ENCODE results near the gene SUB1.

Gene SUB1

DNA sequence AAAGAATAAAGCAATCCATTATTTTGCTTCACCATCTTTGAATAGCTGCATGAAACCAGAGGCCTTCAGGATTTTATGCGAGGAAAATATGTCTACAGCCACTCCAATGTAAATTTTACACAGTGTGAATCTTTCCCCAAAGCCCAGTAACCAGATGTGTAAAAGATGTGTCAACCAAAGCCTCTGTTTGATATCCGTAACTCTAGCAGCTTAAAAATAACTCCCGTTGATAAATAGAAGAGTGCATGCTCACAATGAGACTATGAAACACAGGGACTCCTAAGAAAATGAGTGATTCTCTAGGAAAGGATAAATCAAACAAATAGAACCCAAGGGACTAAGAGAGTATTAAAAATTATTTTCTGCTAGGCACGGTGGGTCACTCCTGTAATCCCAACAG, 65.7 kb downstream of the SUB1 start:
- Histone ChIP-seq H3K36me3 (replicated peaks) (no peaks in the 10 kb centered on the region), H3K27me3 (replicated peaks) (no peaks in the 10 kb centered on the region), H3K27ac (no peak overlapping the region), H3K4me3 (ENCODE audit: low read depth, low read length) (no peak overlapping the region)
- in situ Hi-C loops (cut with HindIII; ENCODE audit: low pct_ligation_motif_present, low sequenced_read_pairs): no loop called here
- TF ChIP-seq, protein P1, sequence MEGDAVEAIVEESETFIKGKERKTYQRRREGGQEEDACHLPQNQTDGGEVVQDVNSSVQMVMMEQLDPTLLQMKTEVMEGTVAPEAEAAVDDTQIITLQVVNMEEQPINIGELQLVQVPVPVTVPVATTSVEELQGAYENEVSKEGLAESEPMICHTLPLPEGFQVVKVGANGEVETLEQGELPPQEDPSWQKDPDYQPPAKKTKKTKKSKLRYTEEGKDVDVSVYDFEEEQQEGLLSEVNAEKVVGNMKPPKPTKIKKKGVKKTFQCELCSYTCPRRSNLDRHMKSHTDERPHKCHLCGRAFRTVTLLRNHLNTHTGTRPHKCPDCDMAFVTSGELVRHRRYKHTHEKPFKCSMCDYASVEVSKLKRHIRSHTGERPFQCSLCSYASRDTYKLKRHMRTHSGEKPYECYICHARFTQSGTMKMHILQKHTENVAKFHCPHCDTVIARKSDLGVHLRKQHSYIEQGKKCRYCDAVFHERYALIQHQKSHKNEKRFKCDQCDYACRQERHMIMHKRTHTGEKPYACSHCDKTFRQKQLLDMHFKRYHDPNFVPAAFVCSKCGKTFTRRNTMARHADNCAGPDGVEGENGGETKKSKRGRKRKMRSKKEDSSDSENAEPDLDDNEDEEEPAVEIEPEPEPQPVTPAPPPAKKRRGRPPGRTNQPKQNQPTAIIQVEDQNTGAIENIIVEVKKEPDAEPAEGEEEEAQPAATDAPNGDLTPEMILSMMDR (IDR thresholded peaks at IDR 0.05; ENCODE audit: low read depth, low read length, missing control alignments): no peak
- DNase-seq: no peak

DNA sequence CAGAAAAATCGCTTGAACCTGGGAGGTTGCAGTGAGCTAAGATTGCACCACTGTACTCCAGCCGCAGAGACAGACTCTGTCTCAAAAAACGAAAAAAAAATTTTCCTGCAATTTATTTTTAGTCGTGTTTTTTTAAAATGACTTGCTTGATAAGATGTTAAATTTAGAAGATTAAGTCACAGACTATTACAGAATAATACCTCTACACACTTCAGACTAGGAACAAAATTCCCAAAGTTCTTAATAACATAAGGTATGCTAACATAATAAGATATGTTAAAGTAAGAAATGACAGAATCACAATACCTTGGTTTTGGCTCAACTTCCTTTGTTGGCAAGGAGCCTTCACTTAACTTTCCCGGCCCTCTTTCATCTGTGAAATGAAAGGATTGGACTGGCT, 66.3 kb downstream of the SUB1 start:
- no peak for DNase-seq
- H3K27ac ChIP-seq: no peak overlapping the region
- H3K4me3 ChIP-seq (ENCODE audit: low read depth, low read length): no peak overlapping the region
- TF ChIP-seq, protein P1 (IDR thresholded peaks at IDR 0.05; ENCODE audit: low read depth, low read length, missing control alignments): no peak
- in situ Hi-C loops (cut with HindIII; ENCODE audit: low pct_ligation_motif_present, low sequenced_read_pairs): no loop called here
- H3K36me3 ChIP-seq (replicated peaks): no peaks in the 10 kb centered on the region
- H3K27me3 ChIP-seq (replicated peaks): no peaks in the 10 kb centered on the region

Data from brain microvascular endothelial cell (primary cell).